Mucosa of stomach (tissue), 1 donor: ENCODE results near the gene GINS3.

Experiments
- H3K27me3 ChIP-seq: one replicate; pipeline ENCODE4 v1.7.0; 2013; ENCODE audit warnings: mild to moderate bottlenecking, low read length; ENCODE audit not compliant: control insufficient read depth, insufficient read depth
- H3K36me3 ChIP-seq: one replicate; pipeline ENCODE4 v1.7.0; 2013; ENCODE audit warnings: low read length; ENCODE audit not compliant: control insufficient read depth, insufficient read depth
- H3K4me1 ChIP-seq: one replicate; pipeline ENCODE4 v1.7.0; 2013; ENCODE audit warnings: mild to moderate bottlenecking, low read length; ENCODE audit not compliant: control insufficient read depth, insufficient read depth
- H3K4me3 ChIP-seq: one replicate; pipeline ENCODE4 v1.7.0; 2013; ENCODE audit warnings: low read length
- H3K9ac ChIP-seq: one replicate; pipeline ENCODE4 v1.7.0; 2013; ENCODE audit warnings: mild to moderate bottlenecking, low read length, moderate library complexity
- H3K9me3 ChIP-seq: one replicate; pipeline ENCODE4 v1.7.0; 2013; ENCODE audit warnings: mild to moderate bottlenecking, low read length, moderate library complexity; ENCODE audit not compliant: control insufficient read depth
- donor health status: Pancreatic carcinoma.

Gene GINS3

GRCh38 chr16:58418026-58418425 lies 25.8 kb downstream of the GINS3 start:
- Histone ChIP-seq H3K9me3 (no peaks in the 10 kb centered on the region), H3K4me3 (no peak overlapping the region), H3K36me3 (no peaks in the 10 kb centered on the region), H3K9ac (no peak overlapping the region), H3K4me1 (no peaks in the 10 kb centered on the region), H3K27me3 (peaks cover 3% of the 10 kb centered on the region)

GRCh38 chr16:58418601-58419000 lies 26.3 kb downstream of the GINS3 start:
- H3K36me3 ChIP-seq = no peaks in the 10 kb centered on the region
- H3K9ac ChIP-seq = no peak overlapping the region
- H3K9me3 ChIP-seq = no peaks in the 10 kb centered on the region
- no peaks in the 10 kb centered on the region for H3K4me1 ChIP-seq
- no peak overlapping the region for H3K4me3 ChIP-seq
- H3K27me3 ChIP-seq = peaks cover 3% of the 10 kb centered on the region

- Histone ChIP-seq H3K36me3 (no peaks in the 10 kb centered on the region), H3K4me1 (no peaks in the 10 kb centered on the region), H3K27me3 (peaks cover 3% of the 10 kb centered on the region), H3K4me3 (no peak overlapping the region), H3K9ac (no peak overlapping the region), H3K9me3 (no peaks in the 10 kb centered on the region)
Observed at GRCh38 chr16:58419241-58419990, 27.1 kb downstream of the GINS3 start.

GRCh38 chr16:58421059-58421458 lies 28.8 kb downstream of the GINS3 start:
- no peaks in the 10 kb centered on the region for H3K4me1 ChIP-seq
- H3K27me3 ChIP-seq = peaks cover 3% of the 10 kb centered on the region
- no peak overlapping the region for H3K4me3 ChIP-seq
- H3K36me3 ChIP-seq = no peaks in the 10 kb centered on the region
- no peak overlapping the region for H3K9ac ChIP-seq
- H3K9me3 ChIP-seq = no peaks in the 10 kb centered on the region

GRCh38 chr16:58421529-58421928 lies 29.3 kb downstream of the GINS3 start:
- H3K4me1 ChIP-seq = no peaks in the 10 kb centered on the region
- H3K4me3 ChIP-seq = no peak overlapping the region
- no peaks in the 10 kb centered on the region for H3K9me3 ChIP-seq
- H3K9ac ChIP-seq = no peak overlapping the region
- no peaks in the 10 kb centered on the region for H3K36me3 ChIP-seq
- H3K27me3 ChIP-seq = peaks cover 3% of the 10 kb centered on the region

GRCh38 chr16:58422809-58423208 lies 30.5 kb downstream of the GINS3 start:
- Histone ChIP-seq H3K4me3 (no peak overlapping the region), H3K27me3 (peaks cover 3% of the 10 kb centered on the region), H3K36me3 (no peaks in the 10 kb centered on the region), H3K9ac (no peak overlapping the region), H3K4me1 (no peaks in the 10 kb centered on the region), H3K9me3 (no peaks in the 10 kb centered on the region)

- H3K4me3 ChIP-seq = no peak overlapping the region
- H3K36me3 ChIP-seq = no peaks in the 10 kb centered on the region
- H3K27me3 ChIP-seq = peaks cover 3% of the 10 kb centered on the region
- no peak overlapping the region for H3K9ac ChIP-seq
- no peaks in the 10 kb centered on the region for H3K4me1 ChIP-seq
- no peaks in the 10 kb centered on the region for H3K9me3 ChIP-seq
Observed at GRCh38 chr16:58425245-58425644, 33.0 kb downstream of the GINS3 start.

GRCh38 chr16:58425756-58426494 lies 33.7 kb downstream of the GINS3 start:
- H3K9me3 ChIP-seq = no peaks in the 10 kb centered on the region
- no peaks in the 10 kb centered on the region for H3K36me3 ChIP-seq
- H3K9ac ChIP-seq = no peak overlapping the region
- peaks cover 3% of the 10 kb centered on the region for H3K27me3 ChIP-seq
- H3K4me1 ChIP-seq = no peaks in the 10 kb centered on the region
- no peak overlapping the region for H3K4me3 ChIP-seq

- no peaks in the 10 kb centered on the region for H3K27me3 ChIP-seq
- no peaks in the 10 kb centered on the region for H3K36me3 ChIP-seq
- H3K4me1 ChIP-seq = no peaks in the 10 kb centered on the region
- no peaks in the 10 kb centered on the region for H3K9me3 ChIP-seq
- no peak overlapping the region for H3K4me3 ChIP-seq
- H3K9ac ChIP-seq = no peak overlapping the region
Observed at GRCh38 chr16:58426966-58427365, 34.7 kb downstream of the GINS3 start.

- no peaks in the 10 kb centered on the region for H3K9me3 ChIP-seq
- no peak overlapping the region for H3K9ac ChIP-seq
- no peaks in the 10 kb centered on the region for H3K36me3 ChIP-seq
- no peaks in the 10 kb centered on the region for H3K4me1 ChIP-seq
- H3K27me3 ChIP-seq = no peaks in the 10 kb centered on the region
- H3K4me3 ChIP-seq = no peak overlapping the region
Observed at GRCh38 chr16:58428621-58429542, 36.6 kb downstream of the GINS3 start.

- Histone ChIP-seq H3K4me1 (no peaks in the 10 kb centered on the region), H3K9ac (no peak overlapping the region), H3K36me3 (no peaks in the 10 kb centered on the region), H3K27me3 (no peaks in the 10 kb centered on the region), H3K9me3 (no peaks in the 10 kb centered on the region), H3K4me3 (no peak overlapping the region)
Observed at GRCh38 chr16:58430718-58431117, 38.4 kb downstream of the GINS3 start.

GRCh38 chr16:58433569-58433951 lies 41.3 kb downstream of the GINS3 start:
- no peaks in the 10 kb centered on the region for H3K4me1 ChIP-seq
- H3K4me3 ChIP-seq = no peak overlapping the region
- H3K36me3 ChIP-seq = no peaks in the 10 kb centered on the region
- H3K9ac ChIP-seq = no peak overlapping the region
- no peaks in the 10 kb centered on the region for H3K27me3 ChIP-seq
- no peaks in the 10 kb centered on the region for H3K9me3 ChIP-seq
